ENCODE results near the gene NR1D1. TPM values are rescaled to one million over a fixed set of nuclear protein-coding genes. Genes with fewer than 3 reads are reported as not detected.

Gene NR1D1
- total RNA-seq, 2 experiments from 2014 or later: 1.7 to 8.7 TPM

GRCh38 chr17:40056379-40057015 lies 43.9 kb downstream of the NR1D1 start:
- intact Hi-C loops (cut with micrococcal nuclease; ENCODE audit: unreplicated experiment): no loop called here
- Histone ChIP-seq H3K9me2 (ENCODE audit: insufficient read depth, low read length) (no peaks in the 10 kb centered on the region; the same call in 1 of the 2 replicates), H2AFZ (ENCODE audit: low read length) (no peak overlapping the region), H3K27ac (ENCODE audit: low read depth, low read length, poor library complexity, severe bottlenecking) (no peak overlapping the region), H3K4me1 (ENCODE audit: insufficient read depth, low read length, poor library complexity, severe bottlenecking) (peaks cover 14% of the 10 kb centered on the region), H3K79me2 (ENCODE audit: insufficient read depth, low read depth, low read length) (peaks cover 10% of the 10 kb centered on the region; the same call in 1 of the 2 replicates), H3K4me3 (ENCODE audit: low read depth, low read length, poor library complexity, severe bottlenecking) (no peak overlapping the region), H3K4me2 (ENCODE audit: low read length) (no peak overlapping the region), H4K20me1 (ENCODE audit: insufficient read depth, low read length) (no peaks in the 10 kb centered on the region), H3K9me3 (ENCODE audit: low read length) (no peaks in the 10 kb centered on the region), H3K36me3 (ENCODE audit: insufficient read depth, low read length) (peaks cover 12% of the 10 kb centered on the region)
- no peak for TF ChIP-seq EZH2phosphoT487 (IDR thresholded peaks at IDR 0.05; ENCODE audit: borderline replicate concordance, low read depth, low read length)
- CTCF ChIA-PET (ENCODE audit: unreplicated experiment): no interaction called here
- no TSS peak for BruUV-seq (replicated peaks)
- DNase-seq (ENCODE audit: low spot score): no peak
- POLR2A ChIA-PET: no interaction called here

Other genes starting within 250 kb of the NR1D1 start
- gene IKZF3, start 236.3 kb downstream of the NR1D1 start, total RNA-seq (2014; rRNA removed; shearing (Covaris generic)): 44.7 and 54.7 TPM in 2 replicates
- 125 and 134 TPM in 2 replicates for gene IKZF3, start 236.3 kb downstream of the NR1D1 start, total RNA-seq (2022)
- gene ZPBP2, start 232.4 kb downstream of the NR1D1 start, total RNA-seq (2014; rRNA removed; shearing (Covaris generic)): not detected in 2 replicates
- not detected in 2 replicates for gene ZPBP2, start 232.4 kb downstream of the NR1D1 start, total RNA-seq (2022)
- gene GSDMB, start 182.0 kb downstream of the NR1D1 start, total RNA-seq (2014; rRNA removed; shearing (Covaris generic)): 24.1 and 29.4 TPM in 2 replicates
- 39.2 and 44.6 TPM in 2 replicates for gene GSDMB, start 182.0 kb downstream of the NR1D1 start, total RNA-seq (2022)
- 62.2 and 62.6 TPM in 2 replicates for gene ORMDL3, start 173.0 kb downstream of the NR1D1 start, total RNA-seq (2014; rRNA removed; shearing (Covaris generic))
- 61.3 and 65.9 TPM in 2 replicates for gene ORMDL3, start 173.0 kb downstream of the NR1D1 start, total RNA-seq (2022)
- gene LRRC3C, start 172.9 kb downstream of the NR1D1 start, total RNA-seq (2014; rRNA removed; shearing (Covaris generic)): not detected in 2 replicates
- gene LRRC3C, start 172.9 kb downstream of the NR1D1 start, total RNA-seq (2022): not detected in 2 replicates
- 0.15 and 0.57 TPM in 2 replicates for gene GSDMA, start 137.6 kb downstream of the NR1D1 start, total RNA-seq (2014; rRNA removed; shearing (Covaris generic))
- 0.15 and 0.17 TPM in 2 replicates for gene GSDMA, start 137.6 kb downstream of the NR1D1 start, total RNA-seq (2022)
- 149 and 150 TPM in 2 replicates for gene PSMD3, start 119.8 kb downstream of the NR1D1 start, total RNA-seq (2014; rRNA removed; shearing (Covaris generic))
- 140 and 150 TPM in 2 replicates for gene PSMD3, start 119.8 kb downstream of the NR1D1 start, total RNA-seq (2022)
- not detected in 2 replicates for gene CSF3, start 85.1 kb downstream of the NR1D1 start, total RNA-seq (2014; rRNA removed; shearing (Covaris generic))
- not detected in 2 replicates for gene CSF3, start 85.1 kb downstream of the NR1D1 start, total RNA-seq (2022)
- 36.3 and 65.9 TPM in 2 replicates for gene MED24, start 46.2 kb downstream of the NR1D1 start, total RNA-seq (2014; rRNA removed; shearing (Covaris generic))
- 103 and 112 TPM in 2 replicates for gene MED24, start 46.2 kb downstream of the NR1D1 start, total RNA-seq (2022)
- gene THRA, start 37.6 kb downstream of the NR1D1 start, total RNA-seq (2014; rRNA removed; shearing (Covaris generic)): 5.4 and 9.3 TPM in 2 replicates
- 3.9 and 5.1 TPM in 2 replicates for gene THRA, start 37.6 kb downstream of the NR1D1 start, total RNA-seq (2022)
- gene MSL1, start 21.4 kb upstream of the NR1D1 start, total RNA-seq (2014; rRNA removed; shearing (Covaris generic)): 67.2 and 95.4 TPM in 2 replicates
- gene MSL1, start 21.4 kb upstream of the NR1D1 start, total RNA-seq (2022): 96.0 and 97.2 TPM in 2 replicates
- 42.6 and 46.9 TPM in 2 replicates for gene CASC3, start 39.9 kb upstream of the NR1D1 start, total RNA-seq (2014; rRNA removed; shearing (Covaris generic))
- 100 and 117 TPM in 2 replicates for gene CASC3, start 39.9 kb upstream of the NR1D1 start, total RNA-seq (2022)
- 2.1 and 4.9 TPM in 2 replicates for gene RAPGEFL1, start 76.9 kb upstream of the NR1D1 start, total RNA-seq (2014; rRNA removed; shearing (Covaris generic))
- gene RAPGEFL1, start 76.9 kb upstream of the NR1D1 start, total RNA-seq (2022): 5.2 and 5.8 TPM in 2 replicates
- 4.6 and 4.7 TPM in 2 replicates for gene WIPF2, start 118.7 kb upstream of the NR1D1 start, total RNA-seq (2014; rRNA removed; shearing (Covaris generic))
- gene WIPF2, start 118.7 kb upstream of the NR1D1 start, total RNA-seq (2022): 19.6 and 20.3 TPM in 2 replicates
- 72.3 and 75.2 TPM in 2 replicates for gene CDC6, start 187.3 kb upstream of the NR1D1 start, total RNA-seq (2014; rRNA removed; shearing (Covaris generic))
- gene CDC6, start 187.3 kb upstream of the NR1D1 start, total RNA-seq (2022): 132 and 156 TPM in 2 replicates
- 3.1 and 5.7 TPM in 2 replicates for gene RARA, start 208.6 kb upstream of the NR1D1 start, total RNA-seq (2014; rRNA removed; shearing (Covaris generic))
- gene RARA, start 208.6 kb upstream of the NR1D1 start, total RNA-seq (2022): 8.0 and 8.6 TPM in 2 replicates